HG03432 (cell line): ENCODE data around the gene NIBAN1.

Source experiments
- ATAC-seq: cut with Tn5 transposase; IDR thresholded peaks from one replicate; pipeline ENCODE4 v1.9.1; 2021; ENCODE audit warnings: mild to moderate bottlenecking, moderate library complexity; ENCODE audit not compliant: unreplicated experiment

Gene NIBAN1

DNA sequence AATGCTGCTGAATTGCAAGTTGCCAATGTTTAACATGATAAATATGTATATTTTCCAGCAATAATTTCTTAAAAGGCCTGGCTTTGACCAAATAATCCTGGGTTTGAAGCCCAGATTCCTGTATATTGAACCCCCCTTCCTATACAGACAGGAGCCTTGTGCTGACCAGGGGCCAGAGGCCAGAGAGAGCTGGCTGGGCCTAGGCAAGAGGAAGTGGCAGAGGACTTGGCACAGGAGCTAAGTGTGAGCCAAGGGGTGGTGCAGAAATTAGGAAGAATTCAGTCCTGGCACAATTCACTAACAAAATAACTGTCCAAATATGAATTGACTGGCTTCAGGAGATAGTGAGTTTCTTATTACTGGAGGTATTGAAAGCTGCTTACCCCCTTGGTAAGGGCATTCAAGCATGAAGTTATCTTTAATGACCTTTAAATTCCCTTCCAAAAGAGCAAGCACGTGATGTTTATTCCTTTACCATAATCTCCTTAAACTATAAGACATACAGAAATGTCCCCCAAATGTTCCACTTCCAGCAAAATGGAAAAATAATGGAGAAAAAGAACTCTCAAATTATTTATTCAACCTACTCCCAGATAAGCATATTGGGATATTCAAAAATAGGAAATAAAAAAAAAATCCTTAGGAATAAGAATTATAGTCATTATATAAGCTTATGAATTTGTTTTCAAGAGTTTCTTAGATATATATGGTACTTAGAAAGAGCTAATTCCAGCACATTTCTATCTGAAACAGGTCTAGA is 26.6 kb downstream of the NIBAN1 start:
- ATAC-seq, result no peak

DNA sequence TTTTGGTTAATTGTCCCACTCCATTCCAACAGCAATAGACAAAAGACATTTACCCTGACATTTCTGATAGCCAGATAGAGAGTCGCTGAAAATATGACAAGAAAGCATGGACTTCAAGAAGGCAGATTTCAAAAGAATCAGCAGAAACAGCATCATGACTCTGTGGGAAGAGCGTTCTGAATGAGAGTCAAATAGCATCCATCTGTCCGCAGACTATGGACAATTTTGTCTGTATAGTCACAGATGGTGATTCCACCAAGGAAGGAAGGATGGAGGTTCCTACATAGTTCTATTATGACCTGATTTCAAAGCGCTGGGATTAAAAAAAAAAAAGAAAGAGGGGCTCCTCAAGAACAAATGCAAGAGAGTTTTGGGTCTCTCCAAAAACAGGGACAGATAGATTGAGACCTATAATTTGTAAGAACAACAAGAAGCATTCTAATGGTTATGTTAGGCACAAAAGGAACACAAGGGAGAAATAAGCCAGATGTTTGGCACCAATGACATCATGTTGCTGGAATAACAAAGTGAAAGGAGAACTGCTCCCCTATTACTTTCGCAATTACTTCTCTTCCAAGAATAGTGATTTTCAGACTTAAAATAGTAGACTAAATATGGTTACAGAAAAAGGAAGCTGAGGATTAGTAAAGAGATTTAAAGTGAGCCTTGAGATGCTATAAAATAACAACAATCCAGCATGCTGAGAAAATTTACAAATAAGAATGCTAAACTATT is 28.5 kb downstream of the NIBAN1 start:
- ATAC-seq, result peak; percentile 57

DNA sequence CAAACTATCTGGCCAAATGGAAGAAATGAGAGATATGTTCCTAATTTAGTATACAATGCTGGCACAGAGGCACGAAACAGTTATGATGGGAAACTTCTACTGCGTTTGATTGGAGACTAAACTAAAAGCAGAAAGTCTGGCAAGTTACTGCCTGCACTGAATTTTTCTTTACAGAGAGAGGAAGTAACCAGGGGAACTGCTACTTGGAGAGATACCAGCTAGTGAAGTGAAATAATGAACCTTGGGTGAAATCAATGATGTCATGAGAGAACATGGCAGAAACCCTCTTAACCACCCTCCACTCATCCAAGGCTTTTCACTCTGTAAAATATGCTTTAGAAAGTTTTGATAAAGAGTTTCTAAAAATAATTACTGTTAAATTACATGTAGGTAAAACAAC is 29.3 kb downstream of the NIBAN1 start:
- ATAC-seq, result peak; percentile 65

DNA sequence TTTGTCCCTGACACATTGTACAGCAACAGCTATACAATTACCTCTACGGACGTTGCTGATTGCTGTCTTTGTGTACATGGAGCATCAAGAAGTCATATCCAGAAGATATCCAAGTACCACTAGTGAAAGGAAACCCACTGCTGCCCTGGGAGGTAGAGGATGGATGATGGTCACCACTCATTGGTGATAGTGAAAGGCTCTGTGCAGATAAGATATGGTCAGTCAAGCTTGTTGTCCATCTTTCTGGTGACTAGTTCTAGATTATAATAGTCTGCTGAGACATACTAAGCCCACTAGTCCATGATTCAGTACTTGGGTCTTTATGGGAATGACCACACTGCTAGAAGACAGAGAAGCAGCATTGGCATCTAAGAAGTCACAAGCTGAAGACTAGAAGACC is 30.3 kb downstream of the NIBAN1 start:
- no peak for ATAC-seq

DNA sequence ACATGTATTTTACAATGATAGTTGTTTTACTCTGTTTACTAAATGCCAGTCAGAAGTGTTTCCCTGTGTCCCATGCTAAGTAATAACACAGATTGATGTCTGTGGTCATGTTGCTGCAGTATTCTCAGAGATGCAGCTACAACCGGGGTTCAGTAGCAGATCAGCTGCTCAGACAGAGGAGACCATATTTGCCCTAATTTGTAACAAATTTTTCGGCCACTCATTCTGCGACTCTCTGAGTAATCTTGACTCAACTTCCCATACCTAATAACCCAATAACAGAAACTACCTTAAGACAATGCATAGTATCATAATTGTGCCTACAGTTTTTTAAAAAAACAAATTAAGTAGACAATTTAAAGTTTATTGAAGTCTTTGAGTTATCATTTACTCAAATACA is 32.6 kb downstream of the NIBAN1 start:
- ATAC-seq, result peak; percentile 68

DNA sequence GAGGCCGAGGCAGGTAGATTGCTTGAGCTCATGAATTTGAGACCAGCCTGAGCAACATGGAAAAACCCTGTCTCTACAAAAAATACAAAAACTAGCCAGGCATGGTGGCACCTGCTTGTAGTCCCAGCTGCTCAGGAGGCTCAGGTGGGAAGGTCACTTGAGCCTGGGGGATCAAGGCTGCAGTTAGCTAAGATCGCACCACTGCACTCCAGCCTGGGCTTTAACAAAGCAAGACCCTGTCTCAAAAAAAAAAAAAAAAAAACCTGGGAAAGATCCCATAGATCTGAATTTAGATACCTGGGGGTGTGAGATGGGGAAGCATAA is 32.9 kb downstream of the NIBAN1 start:
- ATAC-seq, result peak; percentile 21

DNA sequence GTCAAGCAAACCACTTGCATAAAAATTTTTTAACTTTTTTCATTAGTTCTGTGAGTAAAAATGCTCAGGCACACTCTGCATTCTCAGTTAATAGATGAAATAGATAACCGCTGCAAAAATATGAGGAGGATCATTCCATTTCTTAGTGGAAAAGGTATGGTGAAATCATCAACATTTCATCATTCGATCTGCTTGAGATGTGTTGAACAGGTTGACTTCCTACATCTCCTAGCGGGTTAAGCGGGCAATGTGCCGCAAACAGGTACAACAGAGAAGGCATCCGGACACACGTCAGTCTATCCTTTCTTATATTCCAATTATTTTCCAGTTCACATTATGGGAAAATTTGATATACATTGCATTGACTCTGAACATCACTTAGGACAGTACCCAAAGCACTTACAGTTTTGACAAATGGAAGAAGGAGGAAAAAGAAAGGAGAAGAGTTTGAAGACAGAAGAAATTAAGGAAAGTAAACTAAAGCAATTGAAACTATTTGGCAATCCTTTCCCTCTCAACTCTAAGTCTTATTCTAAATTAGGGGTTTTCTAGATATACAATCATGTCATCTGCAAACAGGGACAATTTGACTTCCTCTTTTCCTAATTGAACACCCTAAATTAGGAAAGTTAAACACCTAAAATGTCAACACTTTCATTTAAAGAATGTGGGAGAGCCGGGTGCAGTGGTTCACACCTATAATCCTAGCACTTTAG is 33.5 kb downstream of the NIBAN1 start:
- no peak for ATAC-seq

DNA sequence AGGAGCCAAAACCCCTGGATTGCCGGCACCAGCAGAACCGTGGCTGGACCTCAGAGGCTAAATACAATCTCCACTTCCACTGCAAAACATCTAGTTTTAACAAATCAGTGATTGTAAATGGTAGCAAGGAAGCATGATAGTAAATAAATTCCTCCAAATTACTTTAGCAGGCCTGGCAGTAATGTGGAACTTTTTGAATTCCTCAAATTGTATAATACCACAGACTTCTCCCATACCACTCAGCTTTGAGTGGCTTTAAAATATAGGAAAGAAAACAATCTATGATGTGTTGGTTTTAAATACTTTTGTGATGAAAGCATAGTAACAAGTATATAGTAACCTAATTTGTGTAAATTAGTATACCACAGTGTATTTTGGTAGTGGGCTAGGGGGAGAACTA is 34.1 kb downstream of the NIBAN1 start:
- ATAC-seq, result no peak

DNA sequence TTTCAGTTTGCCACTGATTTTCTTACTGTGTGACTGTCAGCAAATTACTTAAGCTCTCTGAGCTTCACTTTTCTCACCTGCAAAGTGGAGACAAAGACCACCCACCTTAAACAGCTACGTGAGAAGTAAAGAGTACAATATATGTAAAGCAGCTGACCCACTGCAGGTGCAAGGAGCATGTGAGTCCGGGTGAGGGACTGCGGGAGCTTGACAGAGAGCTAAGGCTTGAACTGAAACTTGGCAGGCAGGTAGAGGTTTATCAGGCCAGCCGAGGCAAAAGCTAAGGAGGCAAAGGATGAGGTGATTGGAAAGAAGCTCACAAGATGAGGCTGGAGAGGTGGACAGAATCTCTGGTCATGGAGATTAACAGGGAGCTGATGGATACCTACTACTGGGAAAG is 36.6 kb downstream of the NIBAN1 start:
- no peak for ATAC-seq

DNA sequence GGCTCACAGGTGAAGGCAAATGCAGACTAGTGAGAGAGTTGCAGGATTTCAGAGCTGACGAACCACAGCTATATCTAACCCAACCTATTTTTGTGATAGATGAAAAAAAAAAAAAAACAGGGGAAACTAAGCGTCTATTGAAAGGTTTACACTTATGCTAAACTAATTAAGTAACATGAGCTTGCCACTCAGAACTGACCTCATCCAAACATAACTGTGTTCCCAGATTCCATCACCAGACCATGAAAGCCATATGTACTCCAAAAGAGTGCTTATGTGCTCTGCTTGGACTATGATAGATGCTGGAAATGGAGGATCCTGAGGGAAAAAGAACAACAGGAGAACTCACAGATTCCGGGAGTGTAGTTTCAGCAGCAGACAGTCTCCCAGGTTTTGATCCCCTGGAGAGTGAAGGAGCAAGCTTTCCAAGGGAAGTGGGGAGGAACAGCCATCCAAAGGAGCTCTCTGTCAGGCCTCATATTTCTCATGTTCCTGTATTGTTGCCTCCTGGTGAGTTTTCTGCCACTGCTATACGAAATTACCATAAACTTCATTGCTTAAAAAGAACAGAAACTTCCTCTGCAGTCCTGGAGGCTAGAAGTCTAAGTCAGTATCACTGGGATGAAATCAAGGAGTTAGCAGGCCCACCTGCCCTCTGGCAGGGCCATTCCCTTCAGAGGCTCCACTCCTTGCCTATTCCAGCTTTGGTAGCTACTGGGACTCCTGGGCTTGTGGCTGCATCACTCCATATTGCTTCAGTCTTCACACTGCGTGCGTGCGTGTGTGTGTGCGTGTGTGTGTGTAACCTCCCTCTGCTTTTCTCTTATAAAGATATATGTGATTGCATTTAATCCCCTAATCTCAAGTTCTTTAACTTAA is 38.1 kb downstream of the NIBAN1 start:
- ATAC-seq, result no peak

DNA sequence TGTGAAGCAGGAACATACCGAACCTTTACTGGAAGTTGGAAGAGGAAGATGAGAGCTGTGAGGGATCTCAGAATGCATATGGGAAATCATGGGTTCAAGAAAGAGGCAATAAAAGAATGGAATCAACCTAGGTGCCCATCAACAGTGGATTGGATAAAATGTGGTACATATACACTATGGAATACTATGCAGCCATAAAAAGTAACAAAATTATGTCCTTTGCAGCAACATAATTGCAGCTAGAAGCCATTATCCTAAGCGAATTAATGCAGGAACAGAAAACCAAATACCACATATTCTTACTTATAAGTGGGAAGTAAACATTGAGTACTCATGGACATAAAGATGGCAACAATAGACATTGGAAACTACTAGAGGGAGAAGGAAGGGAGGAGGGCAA is 40.4 kb downstream of the NIBAN1 start:
- ATAC-seq, result no peak

DNA sequence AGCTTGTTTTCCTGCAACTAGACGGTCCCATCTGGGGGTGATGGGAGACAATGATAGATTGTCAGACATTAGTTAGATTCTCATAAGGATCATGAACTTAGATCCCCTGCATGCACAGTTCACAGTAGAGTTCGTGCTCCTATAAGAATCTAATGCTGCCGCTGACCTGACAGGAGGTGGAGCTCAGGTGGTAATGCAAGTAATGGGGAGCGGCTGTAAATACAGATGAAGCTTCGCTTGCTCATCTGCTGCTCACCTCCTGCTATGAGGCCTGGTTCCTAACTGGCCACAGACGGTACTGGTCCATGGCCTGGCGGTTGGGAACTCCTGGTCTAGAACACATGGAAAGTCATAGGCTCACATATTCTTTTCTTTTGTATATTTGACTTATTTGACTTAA is 42.0 kb downstream of the NIBAN1 start:
- ATAC-seq, result no peak

DNA sequence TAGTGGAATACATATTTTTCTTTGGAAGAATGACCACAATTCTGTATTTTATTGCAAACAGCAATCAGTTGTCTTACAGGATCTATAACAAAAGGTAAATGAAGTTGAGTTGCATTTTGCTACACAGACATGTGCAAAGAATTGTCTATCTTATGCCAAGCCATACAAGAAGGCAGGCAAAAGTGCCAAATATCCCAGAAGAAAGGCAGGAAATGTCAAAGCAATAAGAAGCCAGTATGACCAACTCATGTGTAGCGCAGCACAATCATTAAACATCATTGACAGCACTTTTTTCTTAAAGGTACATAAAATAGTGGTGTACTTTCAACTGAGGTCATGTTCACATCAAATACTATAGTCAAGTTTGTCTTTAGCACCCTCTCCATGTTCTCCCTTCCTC is 42.7 kb downstream of the NIBAN1 start:
- ATAC-seq, result no peak

DNA sequence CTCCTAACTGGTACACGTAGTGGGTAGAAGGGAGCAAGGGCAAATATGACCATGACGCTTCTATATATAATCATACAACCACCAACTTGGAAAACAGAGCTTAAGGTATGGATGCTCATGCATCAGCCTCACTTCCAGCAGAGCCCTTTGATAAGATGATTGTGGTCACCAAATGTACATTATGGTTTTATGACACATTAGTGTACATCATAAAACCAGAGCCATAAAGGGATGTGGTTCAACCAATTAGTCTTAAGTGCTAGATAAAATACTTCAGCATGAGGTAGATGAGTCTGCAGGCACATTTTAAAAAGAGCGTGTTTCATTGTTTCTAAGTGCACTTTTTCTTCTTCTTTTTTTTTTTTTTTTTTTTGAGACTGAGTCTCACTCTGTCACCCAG is 43.7 kb downstream of the NIBAN1 start:
- ATAC-seq, result no peak

DNA sequence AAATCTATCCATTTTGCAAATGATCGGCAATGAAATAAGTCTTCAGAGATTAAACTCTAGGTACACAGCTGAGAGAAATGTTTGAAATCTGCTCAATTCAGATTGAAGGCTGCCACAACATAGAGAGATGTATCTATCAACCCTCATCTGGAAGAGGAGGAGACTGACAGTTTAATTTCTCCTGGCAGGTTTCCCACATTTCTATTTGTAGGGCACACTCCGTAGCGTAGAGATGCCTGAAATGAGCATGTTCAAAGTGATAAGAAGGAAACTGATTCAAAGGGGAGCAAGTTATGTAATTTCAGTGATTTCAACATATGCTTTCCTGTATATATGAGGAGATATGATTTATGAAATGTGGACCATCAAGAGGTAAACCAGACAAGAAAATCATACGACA is 44.1 kb downstream of the NIBAN1 start:
- ATAC-seq, result no peak

DNA sequence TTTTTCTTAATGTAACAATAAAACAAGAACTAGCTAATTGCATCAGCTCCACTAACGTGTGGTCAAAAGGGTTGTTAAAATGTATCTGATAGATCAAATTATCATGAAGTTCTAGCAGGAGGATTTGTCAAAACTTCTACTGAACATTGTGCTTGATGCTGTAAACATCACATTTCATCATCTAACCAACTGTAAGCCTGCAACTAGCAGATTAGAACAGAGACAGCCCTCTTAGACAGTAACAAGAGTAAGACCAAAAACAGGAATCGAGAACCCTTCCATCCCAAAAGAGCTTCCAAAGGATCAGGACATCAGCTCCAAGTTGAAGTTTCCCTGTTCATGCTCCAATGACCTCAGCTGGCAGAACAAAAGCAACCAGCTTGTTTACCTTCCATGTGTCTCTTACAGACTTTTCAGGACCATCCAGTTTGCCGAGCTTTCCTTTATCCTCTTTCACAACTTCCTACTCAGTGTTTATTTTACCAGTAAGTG is 44.6 kb downstream of the NIBAN1 start:
- ATAC-seq, result no peak

DNA sequence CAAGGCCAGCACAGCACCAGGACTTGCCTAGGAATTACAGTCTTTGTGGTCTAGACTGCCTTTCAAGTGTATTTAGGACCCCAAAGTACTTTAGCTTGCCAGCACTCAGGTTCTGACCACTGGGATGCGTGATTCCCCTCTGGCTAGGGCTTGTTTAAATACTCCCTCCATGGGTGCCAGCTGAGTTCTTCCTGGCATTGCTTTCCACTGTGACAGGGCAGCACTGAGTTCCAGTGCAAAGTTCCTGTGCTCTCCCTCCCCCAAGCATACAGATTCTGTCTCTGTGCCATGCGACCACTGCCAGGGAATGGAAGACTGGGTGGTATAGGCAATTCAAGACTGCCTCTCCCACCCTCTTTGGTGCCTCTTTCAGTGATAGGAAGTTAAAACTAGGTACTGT is 45.9 kb downstream of the NIBAN1 start:
- no peak for ATAC-seq
